ENCODE measurements around the gene COL18A1. TPM values are rescaled to one million over a fixed set of nuclear protein-coding genes. Genes with fewer than 3 reads are reported as not detected.

The COL18A1 gene
- total RNA-seq, 1 experiment from 2014 or later = 3.3 TPM

GRCh38 chr21:45515241-45516061 lies 110.5 kb downstream of the COL18A1 start:
- CTCF ChIA-PET = no interaction called here
- peaks cover 23% of the 10 kb centered on the region for H3K9me3 ChIP-seq (ENCODE audit: low read depth, low read length, poor library complexity, severe bottlenecking)
- no TSS peak for BruUV-seq (replicated peaks)
- POLR2A ChIA-PET (ENCODE audit: low non-redundant PET) = no interaction called here
- TF ChIP-seq EZH2 (IDR thresholded peaks at IDR 0.05; ENCODE audit: borderline replicate concordance, low read depth, low read length, poor library complexity, severe bottlenecking) (no peak), CTCF (conservative IDR thresholded peaks at IDR 0.05; ENCODE audit: low read depth, low read length) (no peak)
- DNase-seq (ENCODE audit: low spot score) = no peak
- H3K4me1 ChIP-seq (ENCODE audit: insufficient read depth, low read length, poor library complexity, severe bottlenecking) = no peaks in the 10 kb centered on the region
- no peak overlapping the region for H3K27ac ChIP-seq (ENCODE audit: low read depth, low read length, poor library complexity, severe bottlenecking)
- intact Hi-C loops (cut with micrococcal nuclease; ENCODE audit: unreplicated experiment) = no loop called here
- no peaks in the 10 kb centered on the region for H3K27me3 ChIP-seq (replicated peaks; ENCODE audit: insufficient read depth, low read depth, low read length, poor library complexity)
- no peak overlapping the region for H3K4me3 ChIP-seq (ENCODE audit: low read depth, low read length, poor library complexity, severe bottlenecking)
- peaks cover 44% of the 10 kb centered on the region for H3K36me3 ChIP-seq (ENCODE audit: insufficient read depth, low read length, poor library complexity, severe bottlenecking)

GRCh38 chr21:45516071-45516670 lies 111.2 kb downstream of the COL18A1 start:
- H3K36me3 ChIP-seq (ENCODE audit: insufficient read depth, low read length, poor library complexity, severe bottlenecking) = peaks cover 51% of the 10 kb centered on the region
- intact Hi-C loops (cut with micrococcal nuclease; ENCODE audit: unreplicated experiment) = no loop called here
- H3K9me3 ChIP-seq (ENCODE audit: low read depth, low read length, poor library complexity, severe bottlenecking) = peaks cover 30% of the 10 kb centered on the region
- POLR2A ChIA-PET (ENCODE audit: low non-redundant PET) = no interaction called here
- no peaks in the 10 kb centered on the region for H3K4me1 ChIP-seq (ENCODE audit: insufficient read depth, low read length, poor library complexity, severe bottlenecking)
- no peak for DNase-seq (ENCODE audit: low spot score)
- H3K4me3 ChIP-seq (ENCODE audit: low read depth, low read length, poor library complexity, severe bottlenecking) = no peak overlapping the region
- no peak overlapping the region for H3K27ac ChIP-seq (ENCODE audit: low read depth, low read length, poor library complexity, severe bottlenecking)
- no TSS peak for BruUV-seq (replicated peaks)
- no peaks in the 10 kb centered on the region for H3K27me3 ChIP-seq (replicated peaks; ENCODE audit: insufficient read depth, low read depth, low read length, poor library complexity)
- CTCF ChIA-PET = no interaction called here
- TF ChIP-seq EZH2 (IDR thresholded peaks at IDR 0.05; ENCODE audit: borderline replicate concordance, low read depth, low read length, poor library complexity, severe bottlenecking) (no peak), CTCF (conservative IDR thresholded peaks at IDR 0.05; ENCODE audit: low read depth, low read length) (no peak)

- DNase-seq (ENCODE audit: low spot score) = no peak
- peaks cover 35% of the 10 kb centered on the region for H3K9me3 ChIP-seq (ENCODE audit: low read depth, low read length, poor library complexity, severe bottlenecking)
- no peaks in the 10 kb centered on the region for H3K27me3 ChIP-seq (replicated peaks; ENCODE audit: insufficient read depth, low read depth, low read length, poor library complexity)
- H3K36me3 ChIP-seq (ENCODE audit: insufficient read depth, low read length, poor library complexity, severe bottlenecking) = peaks cover 57% of the 10 kb centered on the region
- intact Hi-C loops (cut with micrococcal nuclease; ENCODE audit: unreplicated experiment) = no loop called here
- POLR2A ChIA-PET (ENCODE audit: low non-redundant PET) = no interaction called here
- H3K4me1 ChIP-seq (ENCODE audit: insufficient read depth, low read length, poor library complexity, severe bottlenecking) = no peaks in the 10 kb centered on the region
- TF ChIP-seq EZH2 (IDR thresholded peaks at IDR 0.05; ENCODE audit: borderline replicate concordance, low read depth, low read length, poor library complexity, severe bottlenecking) (no peak), CTCF (conservative IDR thresholded peaks at IDR 0.05; ENCODE audit: low read depth, low read length) (no peak)
- CTCF ChIA-PET = no interaction called here
- no peak overlapping the region for H3K4me3 ChIP-seq (ENCODE audit: low read depth, low read length, poor library complexity, severe bottlenecking)
- BruUV-seq (replicated peaks) = no TSS peak
- no peak overlapping the region for H3K27ac ChIP-seq (ENCODE audit: low read depth, low read length, poor library complexity, severe bottlenecking)
Measured at GRCh38 chr21:45516671-45517151, 111.7 kb downstream of the COL18A1 start.
